ENCODE results near the gene PEX16.

PEX16 gene

DNA sequence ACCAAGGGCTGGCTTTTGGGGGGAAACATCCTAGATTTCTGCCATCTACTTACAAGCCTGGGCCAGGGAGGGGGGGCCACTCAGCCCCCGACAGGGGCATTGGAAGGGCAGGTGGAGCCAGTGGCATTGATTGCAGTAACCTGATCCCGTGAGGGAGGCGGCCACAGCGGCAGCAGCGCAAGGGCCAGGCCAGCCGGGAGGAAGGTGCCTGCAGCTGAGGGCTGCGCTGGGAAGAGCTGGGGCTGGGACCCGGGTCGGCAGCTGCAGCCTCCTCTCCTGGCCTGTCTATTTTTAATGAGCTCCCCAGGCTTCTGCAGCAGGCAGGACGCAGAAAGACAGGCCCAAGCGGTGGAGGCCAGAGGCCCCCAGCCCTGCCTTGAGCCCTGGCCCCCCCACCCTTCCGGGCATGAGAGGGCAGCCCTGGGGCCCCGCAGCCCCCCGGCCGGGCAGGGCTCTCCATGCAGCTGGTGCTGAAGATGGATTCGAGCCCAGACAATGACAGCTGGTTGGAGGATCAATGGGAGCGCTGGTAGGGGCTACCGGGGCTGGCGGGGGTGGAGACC, 21.2 kb downstream of the PEX16 start:
- DNase-seq = no peak

DNA sequence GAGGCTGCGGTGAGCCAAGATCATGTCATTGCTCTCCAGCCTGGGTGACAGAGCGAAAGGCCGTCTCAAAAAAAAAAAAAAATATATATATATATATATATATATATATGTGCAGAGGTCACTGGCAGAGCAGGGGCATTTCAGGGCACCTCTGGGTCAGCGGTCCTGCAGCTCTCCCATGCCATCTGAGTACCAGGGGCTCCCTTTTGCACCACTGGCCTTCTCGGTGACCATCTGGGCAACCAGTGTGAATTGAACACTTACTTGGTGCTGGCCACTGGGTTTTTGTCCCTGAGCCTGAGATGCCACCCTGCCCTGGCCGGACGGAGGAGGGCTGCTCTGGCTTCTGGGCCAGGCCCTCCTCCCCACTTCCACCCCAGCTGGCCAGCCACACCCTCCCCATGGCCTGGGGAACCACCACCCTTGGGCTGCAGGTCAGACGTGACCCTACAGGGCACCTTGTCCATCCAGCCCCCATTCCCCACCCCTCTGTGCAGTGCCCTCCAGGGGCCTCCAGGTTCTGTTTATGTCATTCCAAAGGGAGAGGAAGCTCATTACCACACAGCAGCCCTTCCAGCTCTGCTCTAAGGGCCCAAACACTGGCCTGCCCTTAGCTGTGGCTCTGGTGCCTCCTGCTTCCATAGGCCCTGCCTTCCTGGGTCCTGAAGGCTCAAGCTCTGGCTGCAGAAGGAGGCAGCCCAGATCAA, 22.0 kb downstream of the PEX16 start:
- no peak for DNase-seq

DNA sequence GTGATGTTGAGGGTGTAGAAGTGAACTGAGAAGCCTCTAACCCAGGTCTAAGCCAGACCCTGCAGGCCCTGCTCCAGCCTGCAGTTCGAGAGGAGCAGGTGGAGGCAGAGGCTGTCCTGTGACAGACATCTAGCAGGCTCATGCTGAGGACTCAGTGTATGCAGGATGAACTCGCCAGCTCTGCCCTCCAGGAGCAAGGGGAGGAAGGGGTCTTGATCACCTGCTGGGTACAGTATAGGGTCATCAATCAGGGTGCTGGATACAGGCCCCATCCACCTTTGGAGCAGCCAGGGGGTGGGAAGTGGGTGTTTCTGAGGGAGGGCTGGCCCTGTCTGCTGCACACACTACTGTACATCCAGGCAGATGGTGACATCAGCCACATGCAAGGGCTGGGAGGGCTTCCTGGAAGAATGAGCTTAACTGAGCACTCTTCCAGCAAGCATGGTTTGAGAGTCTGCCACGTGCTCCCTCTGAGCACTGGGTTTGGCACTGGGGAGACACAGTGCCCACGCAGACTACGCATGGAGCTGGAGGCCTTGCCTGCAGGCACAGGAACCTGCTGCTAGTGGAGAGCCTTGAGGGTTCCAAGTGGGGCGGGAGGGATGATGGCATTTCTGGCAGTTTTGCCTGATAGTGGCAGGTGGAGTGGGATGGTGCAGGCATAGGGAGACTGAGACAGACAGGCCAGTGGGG, 23.0 kb downstream of the PEX16 start:
- DNase-seq = no peak

DNA sequence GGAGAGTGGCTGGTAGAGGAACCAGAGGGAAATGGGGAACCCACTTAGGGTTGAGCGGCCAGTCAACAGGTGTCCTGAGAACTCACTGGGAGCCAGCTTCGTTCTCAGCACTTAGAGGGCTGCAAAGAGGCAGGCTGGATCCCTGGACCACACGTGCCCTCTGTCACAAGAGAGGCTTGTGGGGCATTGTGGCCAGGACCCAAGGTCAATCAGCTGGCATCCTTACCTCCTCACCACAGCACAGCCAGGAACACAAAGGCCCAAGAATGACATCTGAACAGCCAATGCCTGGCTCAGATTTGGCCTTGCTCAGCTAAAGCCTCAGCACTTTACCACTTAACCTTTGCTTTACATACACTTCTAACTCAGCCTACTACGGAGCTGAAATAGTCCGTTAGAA, 24.8 kb downstream of the PEX16 start:
- DNase-seq = no peak

DNA sequence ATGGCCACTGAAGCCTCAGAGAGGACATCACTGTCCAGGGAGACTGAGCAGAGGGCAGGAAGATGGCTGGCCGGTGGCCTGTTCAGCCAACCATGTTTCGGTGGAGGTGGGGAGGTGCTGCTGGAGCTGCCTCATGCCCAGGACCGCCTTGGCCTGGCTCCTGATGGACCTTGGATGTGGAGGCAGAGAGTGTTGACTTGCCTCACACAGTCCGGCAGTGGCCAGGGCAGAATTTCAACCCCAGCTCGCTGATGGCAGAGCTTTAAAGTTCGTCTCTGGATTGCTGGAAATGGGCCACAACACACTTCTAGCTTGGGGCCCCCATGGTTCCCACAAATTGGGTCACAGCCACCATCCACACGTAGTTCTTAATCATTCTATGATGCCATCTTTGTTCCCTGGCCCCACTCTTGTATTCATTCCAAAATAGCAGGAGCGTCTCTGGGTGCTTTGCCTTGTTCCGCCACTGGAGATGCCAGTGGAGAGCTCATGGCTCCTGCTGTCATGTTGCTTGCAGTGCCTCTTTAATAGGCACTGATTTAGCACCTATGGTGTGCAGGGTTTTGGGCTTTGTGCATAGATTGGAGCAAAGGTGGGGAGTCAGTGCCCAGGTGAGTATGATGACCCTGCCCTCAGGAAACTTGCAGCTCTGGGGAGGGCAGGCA, 26.7 kb downstream of the PEX16 start:
- DNase-seq = no peak

DNA sequence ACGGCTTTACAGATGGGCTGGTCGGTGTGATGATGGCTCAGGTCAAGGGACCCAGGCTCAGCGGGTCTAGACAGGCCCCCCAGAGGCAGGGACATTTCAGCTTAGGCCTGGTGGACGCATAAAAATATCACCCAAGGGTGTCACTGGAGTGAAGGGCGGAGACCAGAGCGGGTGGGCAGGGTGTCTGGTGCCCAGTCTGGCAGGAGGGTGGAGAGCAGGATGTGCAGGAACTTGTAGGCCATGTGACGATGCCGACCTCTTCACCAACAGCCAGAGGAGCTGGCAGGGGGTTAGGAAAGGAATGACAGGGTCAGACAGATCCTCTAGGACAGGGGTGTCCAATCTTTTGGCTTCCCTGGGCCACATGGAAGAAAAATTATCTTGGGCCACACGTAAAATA, 27.7 kb downstream of the PEX16 start:
- DNase-seq = no peak

DNA sequence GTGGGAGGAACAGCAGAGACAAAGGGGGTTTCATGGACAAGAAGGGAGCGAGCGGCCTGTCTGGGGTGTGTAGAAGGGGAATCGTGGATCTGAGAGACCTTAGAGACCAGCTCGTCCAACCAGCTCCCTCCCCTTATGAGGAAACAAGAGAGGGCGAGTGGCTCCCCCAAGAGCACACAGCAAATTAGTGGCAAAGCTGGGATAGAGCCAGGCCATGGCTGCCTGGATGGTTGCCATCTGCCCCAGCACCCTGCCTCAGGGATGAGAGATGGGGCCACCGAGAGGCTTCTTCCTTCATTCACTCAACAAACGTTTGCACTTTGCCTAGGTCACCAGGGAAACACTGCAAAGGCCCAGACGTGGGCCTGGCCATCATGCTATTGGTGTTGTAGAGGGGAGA, 28.1 kb downstream of the PEX16 start:
- no peak for DNase-seq

DNA sequence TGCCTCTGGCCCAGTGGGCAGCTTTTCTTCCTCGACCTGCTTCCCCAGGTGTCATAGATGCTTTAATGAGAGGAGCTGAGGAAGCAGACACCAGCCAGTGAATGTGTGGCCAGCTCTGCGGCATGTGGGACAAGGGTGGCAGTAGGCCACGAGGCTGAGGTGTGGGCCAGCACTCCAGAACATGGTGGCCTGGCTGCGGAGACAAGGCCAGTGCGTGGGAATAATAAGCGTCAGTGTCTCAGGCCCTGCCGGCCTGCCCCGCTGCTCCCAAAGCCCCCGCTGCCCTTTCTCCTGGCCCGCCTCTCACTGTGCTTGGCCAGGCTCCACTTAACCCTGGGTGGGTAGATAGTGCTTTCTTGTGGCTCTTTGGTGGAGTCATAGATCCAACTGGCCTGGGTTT, 30.1 kb downstream of the PEX16 start:
- no peak for DNase-seq

DNA sequence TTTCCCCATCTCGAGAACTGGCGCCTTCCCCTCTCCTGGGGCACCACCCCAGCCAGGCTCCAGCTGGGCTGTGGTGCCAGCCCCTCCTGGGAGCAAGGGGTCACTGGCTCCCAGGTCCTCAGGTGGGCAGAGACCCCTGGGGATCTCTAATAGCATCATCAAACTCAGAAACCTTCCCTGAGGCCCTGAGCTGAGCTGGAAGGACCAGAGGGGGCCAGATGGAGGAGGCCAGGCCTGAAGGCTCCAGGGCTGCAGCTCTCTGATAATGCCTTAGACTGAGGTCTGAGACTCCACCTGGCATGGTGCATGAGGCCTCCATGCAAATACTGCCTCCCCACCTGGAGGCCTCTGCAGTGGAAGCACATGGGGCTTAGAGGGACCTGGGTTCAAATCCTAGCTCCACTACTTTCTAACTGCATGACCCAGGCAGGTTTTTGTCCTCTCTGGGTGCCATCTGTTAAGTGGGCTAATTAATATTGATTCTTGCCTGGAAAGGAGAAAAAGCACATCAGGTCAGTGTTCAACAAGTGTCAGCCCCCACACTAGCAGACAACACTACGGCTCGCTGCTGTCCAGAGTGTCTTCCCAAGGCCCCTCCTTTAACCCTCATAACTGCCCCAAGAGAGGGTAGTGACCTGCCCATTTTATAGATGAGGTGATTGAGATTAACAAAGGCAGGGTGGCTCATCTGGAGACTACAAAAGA, 30.7 kb downstream of the PEX16 start:
- no peak for DNase-seq

DNA sequence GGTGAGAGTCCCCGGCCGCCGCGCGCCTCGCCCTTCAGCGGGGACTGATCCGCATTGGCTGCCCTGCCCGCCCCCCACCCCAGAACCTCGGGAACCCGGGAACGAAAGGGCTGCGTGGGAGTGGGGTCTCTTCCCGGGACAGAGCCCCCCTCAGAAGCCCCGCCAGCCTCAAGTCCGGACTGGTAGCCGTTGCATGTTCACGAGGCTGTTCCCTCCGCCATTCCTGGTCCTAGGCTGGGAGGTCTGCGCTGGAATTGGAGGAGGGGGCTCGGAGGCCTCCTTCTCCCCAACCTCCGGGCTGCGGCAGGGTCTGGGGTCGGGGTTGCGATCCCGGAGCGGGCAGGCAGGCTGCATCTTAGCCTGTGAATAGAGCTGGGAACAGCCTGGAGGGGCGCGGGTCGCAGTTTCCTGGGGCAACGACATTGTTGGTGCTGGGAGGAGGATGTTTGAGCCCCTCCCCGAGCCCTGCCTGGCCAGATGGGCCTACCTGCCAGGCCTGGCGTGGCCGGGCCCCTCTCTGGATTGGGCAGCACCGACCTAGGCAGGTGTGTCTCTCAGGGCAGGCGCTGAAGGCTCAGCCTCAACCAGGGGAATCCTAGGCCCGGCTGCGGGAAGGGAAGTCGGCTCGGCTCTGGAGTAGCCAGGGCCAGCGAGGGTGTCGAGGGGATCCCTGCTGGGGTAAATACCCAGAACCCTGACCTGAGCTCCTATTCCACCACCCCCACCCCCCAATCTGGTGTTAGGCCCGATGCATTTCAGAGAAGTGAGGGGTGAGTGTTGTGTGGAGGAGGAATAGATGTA, 31.6 kb downstream of the PEX16 start:
- no peak for DNase-seq

DNA sequence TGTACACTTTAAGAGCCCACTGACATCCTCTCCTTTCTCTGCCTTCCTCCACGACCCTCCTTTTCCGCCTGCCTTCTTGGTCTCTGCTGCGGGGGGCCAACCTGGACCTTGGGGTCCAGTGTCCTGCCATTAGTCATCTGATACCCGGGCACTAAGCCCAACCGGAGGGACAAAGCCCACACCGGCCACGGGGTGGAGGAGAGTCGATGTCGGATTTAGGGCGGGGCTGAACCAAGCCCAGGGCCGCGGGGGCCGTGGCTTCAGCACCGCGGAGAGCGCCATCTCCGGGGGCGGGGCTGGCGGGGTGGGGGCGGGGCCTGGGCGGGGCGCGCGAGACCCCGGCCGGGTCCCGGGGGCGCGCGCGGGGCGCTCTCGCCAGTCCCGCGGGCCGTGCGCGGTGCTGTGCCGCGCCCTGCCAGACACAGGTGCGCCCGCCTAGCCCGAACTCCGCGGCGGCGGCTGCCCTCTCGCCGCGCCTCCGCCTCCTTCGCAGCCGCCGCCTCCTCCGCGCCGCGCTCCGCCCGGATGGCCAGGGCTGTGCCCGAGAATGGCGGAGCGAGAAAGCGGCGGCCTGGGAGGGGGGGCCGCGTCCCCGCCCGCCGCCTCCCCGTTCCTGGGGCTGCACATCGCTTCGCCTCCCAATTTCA, 32.3 kb downstream of the PEX16 start, which contains the start of gene MAPK8IP1:
Gene MAPK8IP1, plus strand, starts transcription at position 378 of the 647 bp plus-strand sequence. Its CDS starts 170 bp downstream, at position 548.
- peak; percentile 54 to 63 for DNase-seq

DNA sequence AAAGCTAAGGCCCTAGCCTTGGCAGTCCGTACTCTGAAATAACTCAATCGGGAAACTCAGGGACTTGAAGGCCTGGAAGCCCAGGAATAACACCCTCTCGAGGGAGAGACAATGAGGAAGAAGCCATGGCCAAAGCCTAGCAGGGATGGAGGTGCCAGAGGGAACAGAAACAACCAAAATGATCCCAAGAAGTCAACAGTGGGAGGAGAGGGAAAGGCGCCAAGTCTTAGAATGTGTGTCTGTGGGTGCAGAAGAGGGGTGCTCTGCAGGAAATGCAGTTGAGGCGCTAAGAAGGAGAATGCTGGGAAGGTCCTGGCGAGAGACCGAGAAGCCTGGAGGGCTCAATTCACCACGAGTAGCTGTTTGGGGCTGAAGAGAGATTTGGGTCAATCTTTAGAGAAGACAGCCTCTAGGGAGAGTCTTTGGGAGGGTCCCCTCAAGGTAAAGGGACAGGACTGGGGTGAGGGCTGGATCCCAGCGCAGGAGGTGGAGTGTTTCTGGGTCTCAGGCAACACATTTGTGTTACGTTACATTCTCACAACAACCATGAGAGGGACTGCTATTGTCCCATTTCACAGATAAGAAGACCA, 33.0 kb downstream of the PEX16 start:
- DNase-seq = no peak

DNA sequence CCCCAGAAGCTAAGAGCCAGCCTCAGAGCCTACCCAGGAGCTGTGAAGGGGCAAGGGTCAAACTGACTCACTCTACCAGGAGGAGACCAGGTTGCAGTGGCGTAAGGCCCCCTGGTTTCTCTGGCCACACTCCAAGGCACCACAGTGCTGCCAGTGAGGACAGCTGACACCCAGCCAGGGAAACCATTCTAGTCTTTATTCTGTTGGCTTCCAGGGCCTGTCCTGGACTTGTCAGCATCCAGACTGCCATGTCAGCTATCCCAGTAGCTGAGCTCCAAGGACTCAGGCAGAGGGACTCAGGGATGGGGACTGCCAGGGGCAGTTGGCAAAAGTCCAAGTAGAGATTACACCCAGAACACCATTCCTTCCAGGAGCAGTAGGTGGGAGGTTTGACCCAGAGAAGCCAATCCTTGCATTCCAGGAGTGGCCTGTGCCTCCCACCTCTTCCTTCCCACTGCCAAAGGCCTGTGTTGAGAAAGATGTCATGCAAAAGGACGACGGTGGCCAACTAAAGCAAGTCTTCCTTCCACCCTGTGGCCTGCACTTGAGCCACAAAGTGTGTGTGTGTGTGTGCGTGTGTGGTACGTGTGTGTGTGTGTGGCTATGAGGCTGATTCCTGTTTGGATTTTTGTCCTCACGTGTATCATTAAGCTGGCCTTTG, 35.8 kb downstream of the PEX16 start:
- no peak for DNase-seq

DNA sequence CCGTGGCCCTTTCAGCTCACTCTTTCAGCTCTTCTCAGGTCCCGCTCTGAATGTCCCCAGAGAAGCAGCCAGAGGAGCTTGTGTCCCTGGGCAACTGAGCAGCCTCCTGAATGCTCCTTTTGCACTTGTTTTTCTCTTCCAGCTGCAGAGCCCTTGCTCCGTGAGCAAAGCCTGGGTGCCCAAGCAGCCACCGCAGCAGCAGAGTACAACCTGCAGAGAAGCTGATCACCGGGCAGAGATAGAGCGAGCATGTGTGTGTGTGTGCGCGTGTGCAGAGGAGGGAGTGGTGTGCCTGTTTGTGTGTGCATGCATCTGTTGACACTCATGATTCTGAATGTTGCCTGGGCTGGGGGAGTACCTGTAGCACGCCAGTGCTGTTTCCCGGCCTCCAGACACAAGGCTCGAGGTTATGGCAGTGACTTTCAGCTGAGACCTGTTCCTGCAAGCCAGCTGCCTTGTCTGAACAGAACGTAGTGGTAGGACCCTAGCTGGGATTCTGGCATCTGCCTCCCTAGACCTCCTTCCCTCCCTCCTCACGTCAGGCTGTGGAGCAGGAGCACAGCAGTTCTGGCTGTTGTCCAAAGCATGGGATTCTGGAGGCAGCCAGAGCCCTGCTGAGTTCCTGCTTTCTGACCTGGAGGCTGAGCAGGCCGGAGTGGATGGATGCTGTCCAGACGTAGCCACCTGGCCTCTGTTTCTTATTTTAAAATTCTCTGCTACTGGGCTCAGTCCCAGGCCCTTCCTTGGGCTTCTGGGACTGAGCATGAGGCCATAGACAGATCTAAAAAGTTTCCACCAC, 36.7 kb downstream of the PEX16 start:
- DNase-seq = no peak

DNA sequence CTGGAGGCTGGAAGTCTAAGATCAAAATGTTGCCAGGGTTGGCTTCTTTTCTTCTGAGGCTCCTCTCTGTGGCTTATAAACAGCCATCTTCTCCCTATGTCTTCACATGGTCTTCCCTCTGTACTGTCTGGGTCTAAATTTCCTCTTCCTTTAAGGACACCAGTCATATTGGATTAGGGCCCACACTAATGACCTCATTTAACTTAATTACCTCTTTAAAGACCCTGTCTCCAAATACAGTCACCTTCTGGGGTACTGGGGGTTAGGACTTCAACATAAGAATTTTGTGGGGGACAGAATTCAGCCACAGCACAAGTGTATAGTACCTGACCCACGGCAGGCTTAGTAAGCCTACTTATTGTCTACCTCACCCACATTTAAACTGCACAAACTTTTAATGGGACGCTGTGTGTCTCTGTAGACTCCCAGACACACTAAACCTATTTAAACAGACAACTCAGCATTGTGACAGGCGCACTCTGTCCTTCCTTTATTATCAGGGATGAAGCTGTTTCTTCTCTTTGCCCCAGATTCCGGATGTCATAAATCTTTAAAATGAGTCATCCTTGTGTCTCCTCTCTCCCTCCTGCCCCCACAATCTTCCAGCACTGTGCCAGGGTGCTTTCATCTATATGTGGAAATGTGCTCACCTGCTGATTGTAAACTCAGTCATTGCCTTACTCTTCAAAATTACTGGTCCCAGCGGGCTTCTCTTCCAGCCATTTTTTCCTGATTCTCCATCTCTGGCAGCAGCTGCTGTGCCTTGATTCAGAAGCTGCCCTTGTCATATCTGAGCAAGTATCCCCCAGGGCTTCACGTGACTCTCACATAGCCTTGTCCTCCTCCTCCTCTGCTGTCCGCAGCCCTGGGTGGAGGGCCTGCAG, 37.6 kb downstream of the PEX16 start:
- no peak for DNase-seq

DNA sequence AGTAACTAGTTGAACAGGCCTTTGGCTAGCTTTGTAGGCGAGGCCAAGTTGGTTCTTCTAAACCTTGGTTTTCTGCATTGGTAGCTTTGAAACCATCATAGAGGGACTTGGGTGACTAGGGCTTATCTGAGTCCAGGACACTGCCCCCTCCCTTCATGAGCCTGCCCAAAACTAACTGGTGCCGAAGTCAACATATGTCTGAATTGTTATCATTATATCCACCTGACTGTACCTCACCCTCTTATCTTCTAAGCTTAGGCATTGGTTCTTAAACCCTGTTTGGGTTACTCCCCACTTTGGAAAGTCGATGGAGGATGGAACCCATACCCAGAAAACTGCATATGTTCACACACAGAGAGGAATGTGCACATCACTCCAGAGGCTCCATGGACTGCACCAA, 39.8 kb downstream of the PEX16 start:
- DNase-seq = no peak

DNA sequence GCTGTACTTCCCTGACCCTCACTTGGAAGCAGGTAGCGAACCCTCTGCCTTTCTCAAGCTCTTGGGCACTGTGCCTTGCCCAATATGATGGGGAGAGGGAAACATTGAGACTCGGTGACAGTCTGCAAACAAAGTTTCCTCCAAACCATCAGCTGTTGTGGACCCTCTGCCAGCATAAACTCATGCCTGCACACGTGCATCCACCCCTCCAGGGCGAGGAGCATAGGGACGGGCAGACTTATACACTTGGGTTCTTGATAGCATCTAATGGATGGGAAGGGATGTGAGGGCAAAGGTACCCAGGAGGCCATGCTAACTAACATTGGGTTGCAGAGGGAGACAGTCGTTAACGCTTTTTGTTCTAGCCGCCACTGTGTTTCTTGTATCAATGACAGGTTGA, 40.5 kb downstream of the PEX16 start:
- DNase-seq = no peak

DNA sequence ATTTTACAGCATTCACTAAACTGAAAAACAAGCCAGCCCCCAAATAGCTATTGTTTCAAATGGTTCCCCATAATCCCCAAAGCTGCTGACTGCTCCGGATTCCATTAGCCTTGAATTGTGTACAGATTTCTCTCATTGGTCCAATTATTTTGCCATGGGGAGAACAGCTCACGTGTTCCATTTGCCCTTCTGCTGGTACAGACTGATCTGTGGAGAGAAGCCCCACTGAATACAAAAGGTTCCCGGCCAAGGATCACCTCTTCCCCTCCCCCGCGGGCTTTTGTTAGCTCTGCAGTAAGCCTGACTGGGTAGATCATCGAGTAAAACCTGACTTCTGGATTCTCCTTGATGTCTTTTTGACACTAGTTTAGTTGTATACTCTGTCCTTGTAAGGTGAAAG, 41.3 kb downstream of the PEX16 start:
- DNase-seq = no peak
